CD14-positive monocyte (primary cell): ENCODE measurements around the gene SYT7. TPM values are rescaled to one million over a fixed set of nuclear protein-coding genes. Genes with fewer than 3 reads are reported as not detected.

Source experiments
- DNase-seq, 3 donors: peaks; one replicate each; pipeline ENCODE4 v3.0.0-alpha.2; 2011 to 2022
- H2AFZ ChIP-seq: 2 replicates; pipeline ENCODE4 v1.6.0; 2012; ENCODE audit warnings: mild to moderate bottlenecking, low read depth, low read length, inconsistent platforms; ENCODE audit not compliant: insufficient read depth, poor library complexity, severe bottlenecking
- H3K27ac ChIP-seq, 2 donors: 1 replicate in 1 of 2; 2 replicates in 1 of 2; pipeline ENCODE4 v1.5.1; 2012 to 2013; ENCODE audit warnings: low read length in 2 of 2, control low read depth in 1 of 2, inconsistent platforms in 1 of 2, low read depth in 1 of 2, mild to moderate bottlenecking in 1 of 2
- H3K27me3 ChIP-seq, 2 donors: one replicate each; pipeline versions ENCODE4 v1.6.0 to v1.6.1; 2011 to 2013; ENCODE audit warnings: low read length in 2 of 2; ENCODE audit not compliant: control insufficient read depth in 2 of 2, insufficient read depth in 2 of 2
- H3K36me3 ChIP-seq, 2 donors: replicated peaks in 1 of 2; 1 replicate in 1 of 2; 2 replicates in 1 of 2; pipeline versions ENCODE4 v1.5.1 to v1.6.1; 2012 to 2013; ENCODE audit warnings: low read length in 2 of 2, control low read depth in 1 of 2, inconsistent platforms in 1 of 2, mild to moderate bottlenecking in 1 of 2; ENCODE audit not compliant: insufficient read depth in 2 of 2, control insufficient read depth in 1 of 2
- H3K4me1 ChIP-seq, 2 donors: 1 replicate in 1 of 2; 2 replicates in 1 of 2; pipeline versions ENCODE4 v1.5.1 to v1.6.1; 2012 to 2013; ENCODE audit warnings: low read length in 2 of 2, control low read depth in 1 of 2, inconsistent platforms in 1 of 2, mild to moderate bottlenecking in 1 of 2, moderate library complexity in 1 of 2; ENCODE audit not compliant: insufficient read depth in 2 of 2, control insufficient read depth in 1 of 2
- H3K4me2 ChIP-seq: replicated peaks from 2 replicates; pipeline ENCODE3; 2012; ENCODE audit warnings: low read length, moderate library complexity, mild to moderate bottlenecking; ENCODE audit not compliant: poor library complexity, severe bottlenecking; ENCODE audit errors: extremely low read depth
- H3K4me3 ChIP-seq, 3 experiments: fragments of 200-600 bp in 1 of 3; sonication (generic) in 1 of 3; replicated peaks in 1 of 3; 1 replicate in 2 of 3; 2 replicates in 1 of 3; pipeline ENCODE4 v1.5.1; 2011 to 2013; ENCODE audit warnings: low read length in 3 of 3, mild to moderate bottlenecking in 3 of 3, control low read depth in 2 of 3, low read depth in 2 of 3, inconsistent platforms in 1 of 3, moderate library complexity in 1 of 3
- H3K79me2 ChIP-seq: 2 replicates; pipeline ENCODE4 v1.6.0; 2012; ENCODE audit warnings: mild to moderate bottlenecking, control low read depth, inconsistent platforms, low read length, moderate library complexity; ENCODE audit not compliant: insufficient read depth
- H3K9ac ChIP-seq: 2 replicates; pipeline ENCODE4 v1.6.0; 2017; ENCODE audit warnings: low read length, mild to moderate bottlenecking; ENCODE audit not compliant: insufficient read depth, poor library complexity, severe bottlenecking
- H3K9me3 ChIP-seq, 2 donors: replicated peaks in 1 of 2; 1 replicate in 1 of 2; 2 replicates in 1 of 2; pipeline versions ENCODE4 v1.5.1 to v1.6.1; 2012 to 2013; ENCODE audit warnings: low read length in 2 of 2, control low read depth in 1 of 2; ENCODE audit not compliant: control insufficient read depth in 1 of 2, insufficient read depth in 1 of 2
- H4K20me1 ChIP-seq: 2 replicates; pipeline ENCODE4 v1.6.0; 2012; ENCODE audit warnings: mild to moderate bottlenecking, low read length, control low read depth, moderate library complexity; ENCODE audit not compliant: insufficient read depth
- H3K27ac Mint-ChIP-seq, 7 donors: one replicate each; pipeline ENCODE4 v1.8.0; 2020; ENCODE audit warnings: mild to moderate bottlenecking in 7 of 7, mixed read lengths in 7 of 7, moderate library complexity in 6 of 7, inconsistent platforms in 2 of 7
- H3K27me3 Mint-ChIP-seq, 3 donors: one replicate each; pipeline ENCODE4 v1.8.0; 2021 to 2022; ENCODE audit warnings: low read depth in 3 of 3, mild to moderate bottlenecking in 3 of 3, mixed read lengths in 3 of 3, moderate library complexity in 3 of 3, inconsistent platforms in 1 of 3
- H3K36me3 Mint-ChIP-seq, 2 donors: one replicate each; pipeline ENCODE4 v1.8.0; 2020; ENCODE audit warnings: mixed read lengths in 2 of 2, inconsistent platforms in 1 of 2, mild to moderate bottlenecking in 1 of 2
- H3K4me1 Mint-ChIP-seq: one replicate; pipeline ENCODE4 v1.8.0; 2020; ENCODE audit warnings: mild to moderate bottlenecking, mixed read lengths
- H3K4me3 Mint-ChIP-seq, 2 donors: one replicate each; pipeline ENCODE4 v1.8.0; 2020; ENCODE audit warnings: mild to moderate bottlenecking in 2 of 2, mixed read lengths in 2 of 2, moderate library complexity in 1 of 2
- H3K9me3 Mint-ChIP-seq, 7 donors: one replicate each; pipeline ENCODE4 v1.8.0; 2020 to 2022; ENCODE audit warnings: mixed read lengths in 7 of 7, mild to moderate bottlenecking in 6 of 7, moderate library complexity in 6 of 7, inconsistent platforms in 2 of 7
- WGBS: methylation state at CpG from one replicate; pipeline ENCODE4 v1.1.5; 2013; ENCODE audit warnings: missing lambda C conversion rate; ENCODE audit not compliant: insufficient coverage; 5-methylcytosine and 5-hydroxymethylcytosine counted together
- intact Hi-C, 2 donors: fragments of 100-400 bp; cut with micrococcal nuclease; formaldehyde crosslinking; loops; one replicate each; pipeline versions ENCODE4 v1.15.0 to v1.15.1; 2023
- polyA plus RNA-seq, 3 donors: library from polyadenylated mRNA; depleted of rRNA in 1 of 3; unstranded in 2 of 3; stranded (reverse) in 1 of 3; fragments of 300-500 nt in 2 of 3; fragments of >200 nt in 1 of 3; fragmentation: Illumina TruSeq in 2 of 3; gene quantifications; 1 replicate in 2 of 3; 2 replicates in 1 of 3; pipeline ENCODE4 v1.2.3, GENCODE V29; 2012 to 2021
- TF ChIP-seq, protein P1 (sequence below): fragments of 200-600 bp; IDR thresholded peaks from one replicate; pipeline ENCODE4 v1.8.0; 2022; ENCODE audit warnings: antibody characterized with exemption, mild to moderate bottlenecking

Gene SYT7
- polyA plus RNA-seq, 3 donors, result not detected

DNA sequence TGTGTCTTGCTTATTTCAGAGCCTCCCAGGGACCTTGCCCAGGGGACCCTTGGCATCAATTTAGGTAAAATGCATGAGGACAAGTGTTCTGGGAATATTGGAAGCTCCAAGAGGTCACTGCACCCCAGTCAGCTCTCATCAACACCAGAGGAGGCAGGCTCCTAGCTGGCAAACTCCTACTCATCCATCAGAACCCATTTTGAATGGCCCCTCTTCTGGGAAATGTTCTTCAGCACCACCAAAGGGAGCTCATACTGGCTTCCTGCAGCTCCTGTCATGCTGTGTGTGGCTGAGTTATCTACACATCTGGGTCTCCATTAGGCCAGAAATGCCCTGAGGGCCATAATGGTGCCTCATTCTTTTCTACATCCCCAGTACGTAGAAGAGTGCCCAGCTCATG is 54.6 kb downstream of the SYT7 start:
- H3K79me2 ChIP-seq, result no peaks in the 10 kb centered on the region
- Mint-ChIP-seq H3K27me3 (peaks cover 2 to 17% (median 13%) of the 10 kb centered on the region in 3 donors), H3K4me1 (no peaks in the 10 kb centered on the region), H3K9me3 (peaks cover 0 to 2% (median 0%) of the 10 kb centered on the region in 7 donors), H3K27ac (no peak overlapping the region), H3K4me3 (no peak overlapping the region), H3K36me3 (no peaks in the 10 kb centered on the region)
- H2AFZ ChIP-seq, result no peak overlapping the region
- no peak for DNase-seq
- WGBS, result 100% methylated on average over 1 of the region's 1 CpG
- H3K4me3 ChIP-seq, result no peak overlapping the region
- H3K9ac ChIP-seq, result no peak overlapping the region
- no peak overlapping the region for H3K4me2 ChIP-seq
- H3K36me3 ChIP-seq, result no peaks in the 10 kb centered on the region
- H3K4me1 ChIP-seq, result no peaks in the 10 kb centered on the region
- H3K27ac ChIP-seq, result no peak overlapping the region
- TF ChIP-seq, protein P1, sequence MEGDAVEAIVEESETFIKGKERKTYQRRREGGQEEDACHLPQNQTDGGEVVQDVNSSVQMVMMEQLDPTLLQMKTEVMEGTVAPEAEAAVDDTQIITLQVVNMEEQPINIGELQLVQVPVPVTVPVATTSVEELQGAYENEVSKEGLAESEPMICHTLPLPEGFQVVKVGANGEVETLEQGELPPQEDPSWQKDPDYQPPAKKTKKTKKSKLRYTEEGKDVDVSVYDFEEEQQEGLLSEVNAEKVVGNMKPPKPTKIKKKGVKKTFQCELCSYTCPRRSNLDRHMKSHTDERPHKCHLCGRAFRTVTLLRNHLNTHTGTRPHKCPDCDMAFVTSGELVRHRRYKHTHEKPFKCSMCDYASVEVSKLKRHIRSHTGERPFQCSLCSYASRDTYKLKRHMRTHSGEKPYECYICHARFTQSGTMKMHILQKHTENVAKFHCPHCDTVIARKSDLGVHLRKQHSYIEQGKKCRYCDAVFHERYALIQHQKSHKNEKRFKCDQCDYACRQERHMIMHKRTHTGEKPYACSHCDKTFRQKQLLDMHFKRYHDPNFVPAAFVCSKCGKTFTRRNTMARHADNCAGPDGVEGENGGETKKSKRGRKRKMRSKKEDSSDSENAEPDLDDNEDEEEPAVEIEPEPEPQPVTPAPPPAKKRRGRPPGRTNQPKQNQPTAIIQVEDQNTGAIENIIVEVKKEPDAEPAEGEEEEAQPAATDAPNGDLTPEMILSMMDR, result no peak
- H4K20me1 ChIP-seq, result no peaks in the 10 kb centered on the region
- H3K9me3 ChIP-seq, result no peaks in the 10 kb centered on the region
- intact Hi-C loops, result no loop called here
- H3K27me3 ChIP-seq, result no peaks in the 10 kb centered on the region

DNA sequence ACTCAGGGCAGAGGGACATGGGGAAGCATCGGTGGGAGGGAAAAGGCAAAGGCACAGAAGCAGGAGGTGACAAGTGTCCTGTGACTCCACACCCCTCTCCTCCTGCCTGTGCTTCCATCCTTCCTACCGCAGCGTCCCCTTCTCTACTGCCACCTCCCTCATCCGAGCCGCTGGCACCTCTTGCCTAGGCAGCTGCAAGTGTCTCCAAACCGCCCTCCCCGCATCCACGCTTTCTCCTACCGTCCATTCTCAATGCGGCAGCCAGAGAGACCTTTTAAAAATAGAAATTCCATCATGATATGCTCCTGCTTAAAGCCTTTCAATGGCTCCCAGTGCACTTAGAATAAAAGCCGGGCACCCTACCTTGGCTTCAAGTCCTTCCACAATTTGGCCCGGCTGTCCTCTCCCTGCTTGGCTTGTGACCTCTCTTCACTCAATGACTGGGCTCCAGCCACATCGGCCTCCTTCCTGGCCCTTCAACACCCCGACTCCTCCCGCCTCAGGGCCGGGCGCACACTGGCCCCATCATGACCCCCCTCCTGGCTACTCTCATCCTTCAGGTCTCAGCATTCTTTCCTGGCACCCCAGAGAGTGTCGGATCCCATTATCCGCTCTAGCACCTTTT is 55.8 kb downstream of the SYT7 start:
- Histone ChIP-seq H4K20me1 (no peaks in the 10 kb centered on the region), H3K9me3 (no peaks in the 10 kb centered on the region), H3K4me3 (no peak overlapping the region), H3K4me2 (no peak overlapping the region), H3K79me2 (no peaks in the 10 kb centered on the region), H3K9ac (no peak overlapping the region), H2AFZ (no peak overlapping the region), H3K27me3 (no peaks in the 10 kb centered on the region), H3K36me3 (no peaks in the 10 kb centered on the region), H3K27ac (no peak overlapping the region), H3K4me1 (no peaks in the 10 kb centered on the region)
- no peak for DNase-seq
- Mint-ChIP-seq H3K4me3 (no peak overlapping the region), H3K27me3 (peaks cover 3 to 13% (median 11%) of the 10 kb centered on the region in 3 donors), H3K4me1 (no peaks in the 10 kb centered on the region), H3K36me3 (no peaks in the 10 kb centered on the region), H3K27ac (no peak overlapping the region), H3K9me3 (peaks cover 0 to 2% (median 0%) of the 10 kb centered on the region in 7 donors)
- intact Hi-C loops, result no loop called here
- 90% methylated on average over 19 of the region's 19 CpGs for WGBS
- TF ChIP-seq, protein P1, result no peak
